Measurements from ENCODE around the gene KRTAP5-5. TPM values are rescaled to one million over a fixed set of nuclear protein-coding genes. Genes with fewer than 3 reads are reported as not detected.

Gene KRTAP5-5
- total and polyA plus RNA-seq, 8 donors, result 0.19 TPM; not detected in 7

GRCh38 chr11:1623716-1624115, 5.9 kb upstream of the KRTAP5-5 start:
- TF ChIP-seq CTCF (IDR thresholded peaks at IDR 0.05), result no peak
- Histone ChIP-seq H3K27ac (no peak overlapping the region), H3K4me1 (no peaks in the 10 kb centered on the region), H3K9me3 (no peaks in the 10 kb centered on the region), H3K27me3 (no peaks in the 10 kb centered on the region), H3K36me3 (no peaks in the 10 kb centered on the region), H3K4me3 (no peak overlapping the region)
- FAIRE-seq (no peak), ATAC-seq (no peak), DNase-seq (no peak)
- intact Hi-C loops (cut with DNase I), result no loop called here
- 78 to 86% methylated on average over 9 of the region's 9 CpGs for WGBS, 2 donors

- Histone ChIP-seq H3K27ac (no peak overlapping the region), H3K9me3 (no peaks in the 10 kb centered on the region), H3K4me3 (no peak overlapping the region), H3K27me3 (no peaks in the 10 kb centered on the region), H3K36me3 (no peaks in the 10 kb centered on the region), H3K4me1 (no peaks in the 10 kb centered on the region)
- FAIRE-seq (no peak), DNase-seq (peak in 1 of 6 donors; percentile 28), ATAC-seq (no peak)
- 84 to 86% methylated on average over 16 of the region's 16 CpGs for WGBS, 2 donors
- no peak for TF ChIP-seq CTCF (IDR thresholded peaks at IDR 0.05)
- intact Hi-C loops (cut with DNase I), result loop anchor here in 1 of 3 donors (5.0 kb wide), 1 partner anchor 77 kb away; no protein-coding TSS in a partner anchor
Observed at GRCh38 chr11:1624621-1625020, 5.0 kb upstream of the KRTAP5-5 start.

- no peak overlapping the region for H3K27ac ChIP-seq
- intact Hi-C loops (cut with DNase I), result loop anchor here in 1 of 3 donors (5.0 kb wide), 1 partner anchor 78 kb away; no protein-coding TSS in a partner anchor
- no peaks in the 10 kb centered on the region for H3K4me1 ChIP-seq
- WGBS, 2 donors, result 70 to 73% methylated on average over 13 of the region's 13 CpGs
- no peak overlapping the region for H3K4me3 ChIP-seq
- DNase-seq (peak in 1 of 6 donors; percentile 37), ATAC-seq (no peak), FAIRE-seq (no peak)
- H3K36me3 ChIP-seq, result no peaks in the 10 kb centered on the region
- TF ChIP-seq CTCF (IDR thresholded peaks at IDR 0.05), result no peak
- no peaks in the 10 kb centered on the region for H3K27me3 ChIP-seq
- no peaks in the 10 kb centered on the region for H3K9me3 ChIP-seq
Observed at GRCh38 chr11:1625541-1625940, 4.0 kb upstream of the KRTAP5-5 start.

GRCh38 chr11:1628506-1629325, 859 bp upstream of the KRTAP5-5 start:
- TF ChIP-seq CTCF (IDR thresholded peaks at IDR 0.05), result peak; percentile 88 to 97 (median 93)
- DNase-seq (peak in 5 of 6 donors; percentile 34 to 91 (median 69)), ATAC-seq (peak; percentile 53 to 92 (median 80)), FAIRE-seq (no peak)
- Histone ChIP-seq H3K27me3 (no peaks in the 10 kb centered on the region), H3K36me3 (no peaks in the 10 kb centered on the region), H3K27ac (no peak overlapping the region), H3K4me1 (peaks cover 0 to 4% (median 0%) of the 10 kb centered on the region in 3 donors), H3K9me3 (no peaks in the 10 kb centered on the region), H3K4me3 (no peak overlapping the region)
- WGBS, 2 donors, result 26 to 28% methylated on average over 35 of the region's 35 CpGs
- intact Hi-C loops (cut with DNase I), result loop anchor here in 1 of 3 donors (5.0 kb wide), 1 partner anchor 81 kb away; no protein-coding TSS in a partner anchor

GRCh38 chr11:1630271-1630670, 696 bp downstream of the KRTAP5-5 start:
- Histone ChIP-seq H3K36me3 (no peaks in the 10 kb centered on the region), H3K4me1 (peaks cover 0 to 4% (median 0%) of the 10 kb centered on the region in 3 donors), H3K4me3 (no peak overlapping the region), H3K27me3 (no peaks in the 10 kb centered on the region), H3K27ac (no peak overlapping the region), H3K9me3 (no peaks in the 10 kb centered on the region)
- intact Hi-C loops (cut with DNase I), result no loop called here
- DNase-seq (no peak), ATAC-seq (no peak), FAIRE-seq (no peak)
- 66 to 77% methylated on average over 2 of the region's 2 CpGs for WGBS, 2 donors
- TF ChIP-seq CTCF (IDR thresholded peaks at IDR 0.05), result no peak

Data from pancreas (tissue), 10 donors.